PFSK-1 (cell line): ENCODE results near the gene DKK1.

ENCODE experiments used
- FOXP2 ChIP-seq: optimal IDR thresholded peaks from 2 replicates; pipeline ENCODE3; 2011; ENCODE audit warnings: borderline replicate concordance, control low read depth, inconsistent platforms; ENCODE audit not compliant: insufficient read depth; ENCODE audit errors: extremely low read length, extremely low read depth
- POLR2AphosphoS5 ChIP-seq: IDR thresholded peaks from 2 replicates; pipeline ENCODE4 v1.6.1; 2012; ENCODE audit warnings: low read depth, mild to moderate bottlenecking, control low read depth, low read length, moderate library complexity
- SIN3A ChIP-seq: IDR thresholded peaks from 2 replicates; pipeline ENCODE4 v1.6.1; 2012; ENCODE audit warnings: mild to moderate bottlenecking, low read length, moderate library complexity, borderline replicate concordance; ENCODE audit not compliant: insufficient read depth
- TAF1 ChIP-seq: IDR thresholded peaks from 2 replicates; pipeline ENCODE4 v1.6.1; 2012; ENCODE audit warnings: low read length, control low read depth, borderline replicate concordance; ENCODE audit not compliant: insufficient read depth
- TF ChIP-seq, protein P1 (sequence below), 2 experiments: IDR thresholded peaks; 2 replicates each; pipeline versions ENCODE4 v1.6.1 to v1.8.0; 2011 to 2012; ENCODE audit warnings: low read depth in 2 of 2, low read length in 2 of 2, control low read depth in 1 of 2, inconsistent platforms in 1 of 2, mild to moderate bottlenecking in 1 of 2, moderate library complexity in 1 of 2; ENCODE audit not compliant: insufficient read depth in 1 of 2

GRCh38 chr10:52353205-52353604 lies 39.1 kb downstream of the DKK1 start:
- TF ChIP-seq POLR2AphosphoS5 (no peak), TAF1 (no peak), FOXP2 (no peak), SIN3A (no peak)
- TF ChIP-seq, protein P1, sequence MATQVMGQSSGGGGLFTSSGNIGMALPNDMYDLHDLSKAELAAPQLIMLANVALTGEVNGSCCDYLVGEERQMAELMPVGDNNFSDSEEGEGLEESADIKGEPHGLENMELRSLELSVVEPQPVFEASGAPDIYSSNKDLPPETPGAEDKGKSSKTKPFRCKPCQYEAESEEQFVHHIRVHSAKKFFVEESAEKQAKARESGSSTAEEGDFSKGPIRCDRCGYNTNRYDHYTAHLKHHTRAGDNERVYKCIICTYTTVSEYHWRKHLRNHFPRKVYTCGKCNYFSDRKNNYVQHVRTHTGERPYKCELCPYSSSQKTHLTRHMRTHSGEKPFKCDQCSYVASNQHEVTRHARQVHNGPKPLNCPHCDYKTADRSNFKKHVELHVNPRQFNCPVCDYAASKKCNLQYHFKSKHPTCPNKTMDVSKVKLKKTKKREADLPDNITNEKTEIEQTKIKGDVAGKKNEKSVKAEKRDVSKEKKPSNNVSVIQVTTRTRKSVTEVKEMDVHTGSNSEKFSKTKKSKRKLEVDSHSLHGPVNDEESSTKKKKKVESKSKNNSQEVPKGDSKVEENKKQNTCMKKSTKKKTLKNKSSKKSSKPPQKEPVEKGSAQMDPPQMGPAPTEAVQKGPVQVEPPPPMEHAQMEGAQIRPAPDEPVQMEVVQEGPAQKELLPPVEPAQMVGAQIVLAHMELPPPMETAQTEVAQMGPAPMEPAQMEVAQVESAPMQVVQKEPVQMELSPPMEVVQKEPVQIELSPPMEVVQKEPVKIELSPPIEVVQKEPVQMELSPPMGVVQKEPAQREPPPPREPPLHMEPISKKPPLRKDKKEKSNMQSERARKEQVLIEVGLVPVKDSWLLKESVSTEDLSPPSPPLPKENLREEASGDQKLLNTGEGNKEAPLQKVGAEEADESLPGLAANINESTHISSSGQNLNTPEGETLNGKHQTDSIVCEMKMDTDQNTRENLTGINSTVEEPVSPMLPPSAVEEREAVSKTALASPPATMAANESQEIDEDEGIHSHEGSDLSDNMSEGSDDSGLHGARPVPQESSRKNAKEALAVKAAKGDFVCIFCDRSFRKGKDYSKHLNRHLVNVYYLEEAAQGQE (IDR thresholded peaks at IDR 0.05; ENCODE audit: insufficient read depth in 1 of 2, low read depth in 2 of 2, low read length in 2 of 2), result no peak
